ENCODE results near the gene ABCG1.

ABCG1 gene

DNA sequence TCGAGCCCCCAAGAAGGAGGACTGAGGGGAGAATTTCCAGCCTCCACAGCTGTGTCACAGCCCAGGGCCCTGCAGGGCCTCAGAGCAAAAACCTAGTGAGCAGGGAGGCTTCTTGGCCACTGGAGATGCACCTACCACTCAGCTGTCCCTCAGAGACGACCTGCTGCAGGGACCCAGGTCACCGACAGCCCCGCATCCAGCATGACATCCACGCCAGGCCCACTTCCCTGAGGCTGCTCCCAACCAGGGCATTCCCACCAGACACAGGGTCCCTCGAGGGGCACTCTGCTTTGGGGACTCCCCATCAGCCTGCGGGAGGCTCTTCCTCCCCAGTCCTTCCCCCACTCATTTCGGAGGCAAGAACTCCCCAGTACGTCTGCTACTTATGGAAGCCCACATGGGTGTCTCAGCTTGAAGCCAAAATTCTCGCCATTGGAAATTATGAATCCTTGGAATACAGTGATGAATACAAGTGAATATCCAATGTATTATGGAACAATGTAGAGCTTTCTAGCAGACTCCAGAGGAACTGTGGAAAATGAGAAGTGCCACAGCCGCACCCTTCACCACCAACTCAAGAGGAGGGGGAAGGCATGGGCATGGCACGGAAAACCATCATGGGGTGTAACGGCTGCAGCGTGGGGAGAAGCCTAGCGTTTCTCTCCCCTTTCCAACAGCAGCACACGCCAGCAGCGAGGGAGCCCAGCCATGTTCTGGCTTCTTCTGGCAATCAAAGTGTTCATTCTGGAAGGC is 89.4 kb downstream of the ABCG1 start:
- DNase-seq (ENCODE audit: low read depth) = no peak

GRCh38 chr21:42308914-42309752 is 90.2 kb downstream of the ABCG1 start:
- DNase-seq (ENCODE audit: low read depth) = no peak

GRCh38 chr21:42309753-42310213 is 90.8 kb downstream of the ABCG1 start:
- DNase-seq (ENCODE audit: low read depth) = peak; percentile 65

DNA sequence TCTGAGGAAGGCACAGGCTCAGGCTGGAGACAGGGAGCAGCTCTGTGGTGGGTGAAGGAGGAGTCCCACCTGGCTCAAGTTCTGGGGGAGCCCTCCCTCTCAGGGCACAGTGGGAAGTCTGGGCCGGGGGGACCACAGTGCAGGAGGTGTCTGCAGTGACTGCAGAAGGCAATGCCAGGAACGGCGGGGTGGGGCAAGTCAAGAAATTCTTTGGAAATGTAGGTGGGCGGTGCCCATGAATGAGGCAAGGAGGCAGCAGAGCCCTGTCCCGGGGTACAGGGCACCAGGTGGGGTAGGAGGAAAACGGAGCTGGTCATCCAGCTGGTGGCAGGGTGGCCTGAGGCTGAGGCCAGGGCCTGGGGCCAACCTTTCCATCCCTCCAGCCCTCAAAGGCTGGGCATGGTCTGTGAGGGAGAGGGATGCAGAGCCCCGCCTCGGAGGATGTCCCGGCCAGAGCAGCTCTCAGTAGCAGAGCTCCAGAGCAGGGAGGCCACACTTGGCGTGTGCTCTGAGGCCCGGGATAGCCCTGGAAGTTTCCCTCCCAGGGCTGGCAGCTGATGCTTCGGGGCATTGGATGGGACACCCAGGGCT is 91.6 kb downstream of the ABCG1 start:
- no peak for DNase-seq (ENCODE audit: low read depth)

DNA sequence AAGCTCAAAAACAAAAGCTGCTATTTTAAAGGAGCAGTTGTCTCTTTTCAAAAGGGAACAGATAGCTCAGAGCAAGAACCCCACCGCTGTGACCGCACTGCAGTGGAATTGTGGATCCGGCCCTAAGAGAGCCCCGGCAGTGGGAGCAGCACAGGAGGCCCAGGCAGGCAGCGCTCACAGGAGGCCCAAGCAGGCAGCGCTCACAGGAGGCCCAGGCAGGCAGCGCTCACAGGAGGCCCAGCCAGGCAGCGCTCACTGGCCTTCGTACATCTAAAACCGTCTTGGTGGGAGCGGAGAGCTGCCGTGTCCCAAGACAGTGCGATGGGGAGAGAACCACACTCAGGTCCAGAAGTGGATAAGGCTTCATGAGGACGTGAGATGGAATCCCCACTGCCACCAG is 92.2 kb downstream of the ABCG1 start:
- DNase-seq (ENCODE audit: low read depth) = no peak

GRCh38 chr21:42311816-42312625 is 93.1 kb downstream of the ABCG1 start:
- DNase-seq (ENCODE audit: low read depth) = no peak

DNA sequence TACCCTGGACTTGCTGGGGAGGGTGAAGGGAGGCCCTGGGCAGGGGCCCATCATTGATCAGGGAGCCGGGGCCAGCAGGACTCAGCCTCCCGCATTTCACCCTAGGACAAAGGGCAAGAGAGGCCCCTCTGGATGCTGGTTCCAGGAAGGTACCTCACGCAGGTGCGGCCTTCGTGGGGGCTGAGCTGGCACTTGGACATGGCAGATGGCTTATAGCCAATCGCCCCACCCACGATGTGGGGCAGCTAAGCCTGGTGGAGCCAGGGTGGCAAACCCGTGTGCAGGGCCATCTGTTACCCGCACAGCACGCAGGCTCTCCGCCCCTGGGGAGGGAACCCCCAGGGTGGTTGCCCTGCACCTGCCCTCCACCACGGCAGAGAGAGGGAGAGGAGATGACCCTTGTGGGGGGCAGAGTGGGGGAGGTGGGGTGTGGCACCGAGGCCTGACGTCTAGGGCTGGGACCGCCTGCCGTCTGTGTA is 93.7 kb downstream of the ABCG1 start:
- DNase-seq (ENCODE audit: low read depth) = no peak

- no peak for DNase-seq (ENCODE audit: low read depth)
These were observed 94.6 kb downstream of the ABCG1 start for GRCh38 chr21:42313501-42313969.

DNA sequence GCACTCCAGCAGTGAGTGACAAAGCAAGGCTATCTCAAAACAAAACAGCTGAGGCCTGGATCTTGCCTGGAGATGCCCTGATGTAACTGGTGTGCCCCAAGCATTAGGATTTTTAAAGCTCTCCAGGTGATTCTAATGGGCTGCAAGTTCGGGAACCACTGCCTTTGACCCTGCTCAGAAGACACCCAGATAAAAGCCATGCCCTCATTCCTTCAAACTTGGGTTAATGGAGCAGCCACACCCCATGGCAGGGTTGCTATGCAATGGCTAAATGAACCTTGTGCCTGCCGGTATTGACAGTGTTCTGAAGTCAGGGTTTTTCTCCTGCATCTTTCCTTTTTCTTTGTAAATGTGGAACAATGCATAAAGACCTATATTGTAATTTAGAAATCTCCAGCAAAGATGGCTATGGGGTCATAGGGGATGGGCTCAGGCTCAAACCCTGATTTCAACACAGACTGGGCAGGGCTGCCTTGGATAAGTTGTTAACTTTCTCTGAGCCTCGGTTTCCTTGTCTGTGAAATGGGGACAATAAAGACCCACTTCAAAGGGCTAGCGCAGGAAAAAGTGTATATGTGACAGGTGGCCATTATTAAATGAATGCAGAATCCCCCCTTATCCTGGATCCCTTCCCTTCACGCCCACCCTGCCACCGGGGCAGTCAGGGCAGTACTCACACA is 95.8 kb downstream of the ABCG1 start:
- DNase-seq (ENCODE audit: low read depth) = no peak

DNA sequence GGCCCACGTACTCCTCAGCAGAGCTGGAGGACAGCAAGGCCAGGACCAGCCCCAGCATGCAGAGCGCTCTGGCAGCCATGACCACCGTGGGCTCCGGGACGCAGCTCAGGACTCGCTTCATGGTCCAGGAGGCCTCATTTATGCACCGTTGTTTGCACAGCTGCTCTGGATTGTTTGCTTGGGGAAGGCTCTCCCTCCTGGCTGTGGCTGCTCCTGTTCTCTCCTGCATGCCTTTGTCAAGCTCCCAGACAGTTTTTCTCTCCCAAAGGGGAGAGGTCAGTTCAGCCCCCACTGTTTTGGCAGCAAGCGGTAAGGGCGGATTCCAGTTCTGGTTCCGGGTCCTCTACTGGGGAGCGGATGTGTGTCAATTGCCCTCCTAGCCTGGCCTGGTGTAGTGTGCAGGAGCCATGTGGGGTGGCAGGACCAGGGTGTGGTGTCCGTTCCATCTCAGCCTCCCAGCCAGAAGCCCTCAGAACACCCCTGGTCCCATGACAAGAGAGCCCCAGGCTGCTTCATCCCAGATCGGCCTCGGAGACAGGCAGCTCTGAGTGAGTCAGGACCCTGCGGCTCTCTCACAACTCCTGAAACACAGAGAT is 96.5 kb downstream of the ABCG1 start, which contains the start of gene TFF3:
Gene TFF3 (minus strand): TSS at position 114 of the 596 bp plus-strand sequence. CDS start 35 bp downstream, at position 79.
- DNase-seq (ENCODE audit: low read depth) = no peak

DNA sequence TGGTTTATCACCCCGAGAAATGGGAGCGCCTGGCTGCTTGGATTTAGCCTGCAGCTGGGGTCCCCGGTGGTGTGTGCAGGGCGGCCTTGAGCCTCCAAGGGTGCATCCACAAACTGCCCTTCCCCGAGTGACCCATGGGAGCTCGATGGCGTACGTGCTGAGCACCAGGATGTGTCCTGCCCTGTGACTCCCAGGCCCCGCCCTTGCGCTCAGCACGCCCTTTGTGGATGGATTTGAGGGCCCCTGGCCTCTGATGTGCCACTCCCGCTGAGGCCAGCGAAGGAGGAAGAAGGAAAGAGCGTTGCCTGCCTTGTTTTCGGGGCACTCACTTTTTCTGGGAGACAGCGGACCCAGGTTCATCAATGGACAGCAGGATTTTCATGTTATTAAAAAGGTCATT is 98.0 kb downstream of the ABCG1 start:
- no peak for DNase-seq (ENCODE audit: low read depth)

- no peak for DNase-seq (ENCODE audit: low read depth)
These were observed 98.4 kb downstream of the ABCG1 start for GRCh38 chr21:42317341-42317741.

GRCh38 chr21:42317826-42318746 is 99.1 kb downstream of the ABCG1 start:
- DNase-seq (ENCODE audit: low read depth) = no peak

- DNase-seq (ENCODE audit: low read depth) = no peak
These were observed 100.4 kb downstream of the ABCG1 start for GRCh38 chr21:42319376-42319775.

GRCh38 chr21:42319851-42320572 is 101.1 kb downstream of the ABCG1 start:
- DNase-seq (ENCODE audit: low read depth) = no peak

- DNase-seq (ENCODE audit: low read depth) = no peak
These were observed 101.9 kb downstream of the ABCG1 start for GRCh38 chr21:42320791-42321190.

GRCh38 chr21:42321231-42321630 is 102.3 kb downstream of the ABCG1 start:
- DNase-seq (ENCODE audit: low read depth) = no peak

DNA sequence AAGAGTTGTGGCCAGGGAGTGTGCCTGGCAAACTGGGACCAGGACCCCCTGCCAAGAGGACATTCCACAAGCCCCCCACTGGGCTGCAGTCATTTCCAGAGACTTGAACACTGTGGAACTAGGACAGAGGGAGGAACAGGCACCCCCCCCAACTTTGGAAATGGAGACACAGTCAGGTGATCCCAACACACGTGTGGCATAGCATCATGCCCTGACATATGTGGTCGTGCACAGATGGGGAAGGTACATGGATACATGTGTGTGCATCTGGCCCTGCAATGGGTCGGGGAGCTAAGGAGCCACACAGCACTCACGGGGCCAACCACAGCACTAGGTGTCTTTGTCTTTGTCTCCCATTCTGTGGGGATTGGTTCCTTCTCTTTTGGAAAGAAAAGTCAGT is 102.9 kb downstream of the ABCG1 start:
- DNase-seq (ENCODE audit: low read depth) = no peak

DNA sequence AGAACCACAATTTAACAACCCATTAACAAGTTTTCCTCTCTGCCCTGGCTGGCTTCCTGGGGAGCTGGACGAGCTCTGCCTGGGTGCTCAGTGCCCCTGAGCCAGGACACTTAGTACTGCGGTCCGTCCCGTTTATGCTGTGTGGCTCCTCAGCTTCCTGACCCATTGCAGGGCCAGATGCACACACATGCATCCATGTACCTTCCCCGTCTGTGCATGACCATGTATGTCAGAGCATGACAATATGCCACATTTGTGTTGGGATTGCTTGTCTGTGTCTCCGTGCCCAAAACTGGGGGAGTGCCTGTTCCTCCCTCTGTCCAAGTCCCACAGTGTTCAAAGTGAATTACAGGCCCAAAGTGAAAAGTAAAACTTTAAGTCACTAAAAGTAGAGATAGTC is 106.0 kb downstream of the ABCG1 start:
- no peak for DNase-seq (ENCODE audit: low read depth)

Data from activated T-cell treated with anti-CD3 and anti-CD28 coated beads for 1 hour (primary cell).